Measurements from ENCODE around the gene USH2A.

GRCh38 chr1:215584389-215584788 is 838.9 kb downstream of the USH2A start:
- no peak for TF ChIP-seq CTCF (IDR thresholded peaks at IDR 0.05)
- TF ChIP-seq POLR2A (IDR thresholded peaks at IDR 0.05), result no peak

Measured in adrenal gland (tissue), 5 donors.